Left lung (tissue), 10 donors: ENCODE data around the gene FAM221B. TPM values are rescaled to one million over a fixed set of nuclear protein-coding genes. Genes with fewer than 3 reads are reported as not detected.

Source experiments
- ATAC-seq: fragments of 200-7000 bp; cut with Tn5 transposase; one replicate; pipeline ENCODE4 v1.9.1; 2020; ENCODE audit warnings: moderate library complexity
- DNase-seq, 4 donors: peaks; one replicate each; pipeline ENCODE4 v3.0.0-alpha.2; 2013 to 2020
- H3K27ac ChIP-seq, 2 donors: fragments of 200-600 bp; sonication (generic) in 1 of 2; one replicate each; pipeline versions ENCODE4 v1.5.0 to v1.8.0; 2020 to 2021
- H3K27me3 ChIP-seq, 2 donors: fragments of 200-600 bp; sonication (generic) in 1 of 2; one replicate each; pipeline versions ENCODE4 v1.5.0 to v1.8.0; 2020 to 2021
- H3K36me3 ChIP-seq, 2 donors: fragments of 200-600 bp; sonication (generic) in 1 of 2; one replicate each; pipeline versions ENCODE4 v1.5.0 to v1.8.0; 2020 to 2021
- H3K4me1 ChIP-seq, 2 donors: fragments of 200-600 bp; one replicate each; pipeline ENCODE4 v1.8.0; 2021
- H3K4me3 ChIP-seq, 2 donors: fragments of 200-600 bp; sonication (generic) in 1 of 2; one replicate each; pipeline versions ENCODE4 v1.5.0 to v1.8.0; 2020 to 2021; ENCODE audit warnings: mild to moderate bottlenecking in 1 of 2
- H3K9me3 ChIP-seq, 2 donors: fragments of 200-600 bp; sonication (generic) in 1 of 2; one replicate each; pipeline versions ENCODE4 v1.5.0 to v1.8.0; 2020 to 2021
- intact Hi-C, 2 donors: fragments of 100-400 bp; cut with DNase I; formaldehyde crosslinking; loops; one replicate each; pipeline versions ENCODE4 v1.11.2 to v1.14.2; 2022
- polyA plus RNA-seq, 6 donors: library from polyadenylated mRNA; unstranded; fragments of 120-200 nt; gene quantifications; one replicate each; pipeline ENCODE4 v1.2.1, GENCODE V29; 2013; ENCODE audit not compliant: insufficient read length in 6 of 6
- total RNA-seq, 2 donors: library from RNA; stranded (reverse); fragmentation: NEBNext Ultra II Directional; extraction: Animal tissue kit (Norgen Biotek cat#: 25700); gene quantifications; one replicate each; pipeline ENCODE4 v1.2.1, GENCODE V29; 2021
- TF ChIP-seq, protein P1 (sequence below), 2 donors: fragments of 200-600 bp; sonication (generic) in 1 of 2; IDR thresholded peaks; one replicate each; pipeline versions ENCODE4 v1.5.0 to v1.8.0; 2021; ENCODE audit warnings: antibody characterized with exemption in 2 of 2
- donor health status: DM: no; HTN: yes; CAD: no.
- donor health status: DM: no; HTN: no; CAD: no.

Gene FAM221B
- total and polyA plus RNA-seq, 8 donors, result 0.24 to 0.90 (median 0.39) TPM; not detected in 2

DNA sequence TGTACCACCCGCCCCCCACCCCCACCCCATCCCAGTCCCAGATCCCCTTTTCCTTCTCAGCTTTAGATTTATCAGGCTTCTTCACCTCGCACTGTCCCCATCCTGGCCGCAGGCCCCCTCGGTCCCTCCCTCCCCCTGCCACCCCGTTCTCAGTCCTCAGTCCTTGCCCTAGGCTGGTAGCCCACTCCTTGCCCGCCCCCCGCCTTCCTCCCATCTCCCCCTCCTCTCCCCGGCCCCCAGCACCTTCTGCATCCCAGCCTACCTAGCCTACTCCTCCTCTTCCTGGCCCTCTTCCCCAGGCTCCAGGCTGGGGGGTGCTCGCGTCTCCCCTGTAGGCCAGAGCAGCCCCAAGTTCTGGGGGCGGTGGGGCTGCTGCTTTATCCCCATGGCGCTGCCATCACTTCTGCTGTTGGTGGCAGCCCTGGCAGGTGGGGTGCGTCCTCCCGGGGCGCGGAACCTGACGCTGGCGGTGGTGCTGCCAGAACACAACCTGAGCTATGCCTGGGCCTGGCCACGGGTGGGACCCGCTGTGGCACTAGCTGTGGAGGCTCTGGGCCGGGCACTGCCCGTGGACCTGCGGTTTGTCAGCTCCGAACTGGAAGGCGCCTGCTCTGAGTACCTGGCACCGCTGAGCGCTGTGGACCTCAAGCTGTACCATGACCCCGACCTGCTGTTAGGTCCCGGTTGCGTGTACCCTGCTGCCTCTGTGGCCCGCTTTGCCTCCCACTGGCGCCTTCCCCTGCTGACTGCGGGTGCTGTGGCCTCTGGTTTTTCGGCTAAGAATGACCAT, 36.3 kb downstream of the FAM221B start:
- ATAC-seq (no peak), DNase-seq (no peak)
- Histone ChIP-seq H3K36me3 (no peaks in the 10 kb centered on the region), H3K27ac (peak overlapping the region in 1 of 2 donors; percentile 68), H3K27me3 (peaks cover 0 to 14% of the 10 kb centered on the region in 2 donors), H3K4me3 (peak overlapping the region; percentile 34), H3K4me1 (peaks cover 9 to 22% of the 10 kb centered on the region in 2 donors), H3K9me3 (no peaks in the 10 kb centered on the region)
- intact Hi-C loops, result no loop called here
- TF ChIP-seq, protein P1, sequence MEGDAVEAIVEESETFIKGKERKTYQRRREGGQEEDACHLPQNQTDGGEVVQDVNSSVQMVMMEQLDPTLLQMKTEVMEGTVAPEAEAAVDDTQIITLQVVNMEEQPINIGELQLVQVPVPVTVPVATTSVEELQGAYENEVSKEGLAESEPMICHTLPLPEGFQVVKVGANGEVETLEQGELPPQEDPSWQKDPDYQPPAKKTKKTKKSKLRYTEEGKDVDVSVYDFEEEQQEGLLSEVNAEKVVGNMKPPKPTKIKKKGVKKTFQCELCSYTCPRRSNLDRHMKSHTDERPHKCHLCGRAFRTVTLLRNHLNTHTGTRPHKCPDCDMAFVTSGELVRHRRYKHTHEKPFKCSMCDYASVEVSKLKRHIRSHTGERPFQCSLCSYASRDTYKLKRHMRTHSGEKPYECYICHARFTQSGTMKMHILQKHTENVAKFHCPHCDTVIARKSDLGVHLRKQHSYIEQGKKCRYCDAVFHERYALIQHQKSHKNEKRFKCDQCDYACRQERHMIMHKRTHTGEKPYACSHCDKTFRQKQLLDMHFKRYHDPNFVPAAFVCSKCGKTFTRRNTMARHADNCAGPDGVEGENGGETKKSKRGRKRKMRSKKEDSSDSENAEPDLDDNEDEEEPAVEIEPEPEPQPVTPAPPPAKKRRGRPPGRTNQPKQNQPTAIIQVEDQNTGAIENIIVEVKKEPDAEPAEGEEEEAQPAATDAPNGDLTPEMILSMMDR (IDR thresholded peaks at IDR 0.05), result no peak

DNA sequence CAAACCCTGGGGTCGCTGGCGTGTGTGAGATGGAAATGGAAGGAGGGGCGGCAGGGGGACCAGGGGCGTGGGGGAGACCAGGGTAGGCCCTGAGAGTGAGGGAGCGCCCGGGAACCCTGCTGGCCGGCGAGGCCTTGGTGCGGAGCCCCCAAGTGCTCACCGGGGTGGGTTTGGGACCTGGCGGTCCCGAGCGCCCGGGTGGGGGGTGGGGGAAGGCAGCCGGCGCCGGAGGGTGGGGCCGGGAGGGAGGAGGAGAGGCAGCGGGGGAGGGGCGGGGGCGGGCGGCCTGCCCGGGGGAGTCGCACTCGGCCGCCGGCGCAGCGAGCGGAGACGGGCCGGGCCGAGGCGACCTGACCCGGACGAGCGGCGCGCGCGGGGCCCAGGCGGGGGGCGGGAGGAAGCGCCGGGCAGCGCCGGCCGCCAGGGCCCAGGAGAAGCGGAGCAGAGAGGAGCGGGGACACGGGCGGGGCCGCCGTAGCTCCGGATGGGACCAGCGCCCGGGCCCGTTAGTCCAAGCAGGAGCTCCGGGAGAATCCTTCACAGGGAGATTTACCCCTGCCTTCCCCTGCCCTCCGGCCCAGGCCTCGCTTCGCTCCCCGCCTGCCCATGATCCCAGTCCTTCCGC, 37.1 kb downstream of the FAM221B start, which contains the start of gene NPR2:
TSS of gene NPR2 (plus strand) at position 295 of the 625 bp plus-strand sequence. CDS start 818 bp downstream, outside the sequence.
- intact Hi-C loops, result loop anchor here in 1 of 2 donors (2.0 kb wide), 1 partner anchor 91 kb away; no protein-coding TSS in a partner anchor
- Histone ChIP-seq H3K27ac (peak within 1 kb of the TSS; percentile 44 to 68), H3K4me1 (peaks cover 9 to 22% of the 10 kb centered on the region in 2 donors), H3K4me3 (peak within 1 kb of the TSS; percentile 34), H3K36me3 (no peaks in the 10 kb centered on the region), H3K27me3 (peaks cover 0 to 14% of the 10 kb centered on the region in 2 donors), H3K9me3 (no peaks in the 10 kb centered on the region)
- DNase-seq (peak in 2 of 4 donors; percentile 45 to 52), ATAC-seq (peak; percentile 48)
- TF ChIP-seq, protein P1 (IDR thresholded peaks at IDR 0.05), result no peak

DNA sequence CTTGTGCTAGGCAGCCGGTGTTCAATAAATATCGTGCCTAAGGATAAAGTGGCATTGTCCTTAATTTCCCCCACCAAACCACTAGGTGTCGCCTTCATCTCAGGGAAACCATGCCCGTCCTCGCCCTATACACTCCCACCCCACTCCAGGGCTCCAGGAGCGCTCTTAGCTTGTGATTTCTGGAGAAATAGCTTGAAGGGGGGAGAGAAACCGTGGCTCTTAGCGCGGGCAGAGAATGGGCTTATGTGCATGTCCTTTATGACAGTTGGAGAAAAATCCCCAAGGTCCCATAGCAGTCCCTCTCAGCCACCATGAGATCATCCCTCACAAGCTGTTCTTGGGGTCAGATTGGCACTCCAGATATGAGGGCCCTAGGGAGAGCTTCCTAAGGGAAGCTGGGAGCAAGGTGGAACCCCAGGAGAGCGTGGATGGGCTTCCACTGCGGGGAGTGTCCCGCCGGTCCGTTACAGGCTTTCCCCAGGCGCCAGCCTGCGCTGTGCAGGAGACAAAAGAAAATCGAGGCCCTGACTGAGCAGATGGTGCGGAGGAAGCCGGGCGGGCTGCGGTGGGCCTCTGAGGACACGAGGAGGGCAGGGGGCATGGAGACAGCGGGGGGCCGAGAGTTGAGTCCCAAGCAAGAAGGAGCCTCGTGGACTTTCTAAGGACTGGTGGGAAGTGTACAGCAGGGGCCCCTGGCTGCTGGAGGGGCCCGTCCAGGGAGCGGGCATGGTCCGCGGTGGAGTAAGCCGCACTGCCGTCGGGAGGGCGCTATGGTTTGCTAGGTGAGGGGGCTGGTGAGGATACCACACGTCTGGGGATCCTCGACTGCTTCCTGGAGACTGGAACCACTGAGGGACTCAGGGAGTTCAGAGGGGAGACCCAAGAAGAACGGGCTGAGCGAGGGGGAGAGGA, 37.9 kb downstream of the FAM221B start:
- TF ChIP-seq, protein P1 (IDR thresholded peaks at IDR 0.05), result peak; percentile 74 to 76
- ATAC-seq (peak; percentile 96), DNase-seq (peak in 3 of 4 donors; percentile 64 to 89 (median 81))
- Histone ChIP-seq H3K4me1 (peaks cover 9 to 22% of the 10 kb centered on the region in 2 donors), H3K4me3 (peak overlapping the region in 1 of 2 donors; percentile 5), H3K9me3 (no peaks in the 10 kb centered on the region), H3K27ac (peak overlapping the region; percentile 44 to 50), H3K27me3 (peaks cover 0 to 14% of the 10 kb centered on the region in 2 donors), H3K36me3 (no peaks in the 10 kb centered on the region)
- intact Hi-C loops, result loop anchor here in 1 of 2 donors (2.0 kb wide), 1 partner anchor 92 kb away; no protein-coding TSS in a partner anchor

DNA sequence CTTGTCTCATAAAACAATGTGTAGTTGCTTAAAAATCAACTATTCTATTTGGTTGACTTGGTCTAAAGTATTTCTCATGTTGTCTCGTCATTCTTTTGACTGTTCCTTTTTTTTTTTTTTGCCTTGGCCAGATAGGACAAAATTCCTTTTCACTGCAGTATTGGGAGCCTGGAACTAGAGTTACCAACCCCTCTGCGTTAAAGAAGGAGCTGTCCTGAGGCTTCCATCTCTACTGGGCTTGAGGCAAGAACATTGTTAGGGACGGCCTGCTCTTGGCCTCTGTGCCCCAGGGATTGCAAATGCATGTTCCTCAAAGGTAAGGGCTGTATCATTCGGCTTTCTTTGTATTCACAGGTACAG, 38.5 kb downstream of the FAM221B start:
- ATAC-seq, result no peak
- no peak overlapping the region for H3K27ac ChIP-seq
- intact Hi-C loops, result loop anchor here in 1 of 2 donors (2.0 kb wide), 1 partner anchor 93 kb away; no protein-coding TSS in a partner anchor

More for the DNA sequence above, 38.5 kb downstream of the FAM221B start:
- Histone ChIP-seq H3K36me3 (no peaks in the 10 kb centered on the region), H3K27me3 (peaks cover 0 to 14% of the 10 kb centered on the region in 2 donors), H3K9me3 (no peaks in the 10 kb centered on the region), H3K4me3 (no peak overlapping the region), H3K4me1 (peaks cover 9 to 22% of the 10 kb centered on the region in 2 donors)
- no peak for DNase-seq
- TF ChIP-seq, protein P1 (IDR thresholded peaks at IDR 0.05), result no peak
